Measurements from ENCODE around the gene SLC6A5. TPM values are rescaled to one million over a fixed set of nuclear protein-coding genes. Genes with fewer than 3 reads are reported as not detected.

Gene SLC6A5
- total and polyA plus RNA-seq, 2 of the 4 experiments (the other 2 are of a cell fraction), result not detected

- no peak overlapping the region for H2BK5ac ChIP-seq (ENCODE audit: low read depth, low read length, poor library complexity, severe bottlenecking)
- H2AFZ ChIP-seq (replicated peaks; ENCODE audit: low read length, poor library complexity), result no peak overlapping the region
- in situ Hi-C loops (cut with MboI; ENCODE audit: low sequenced_read_pairs) (no loop called here), dilution Hi-C loops (cut with HindIII; ENCODE audit: low sequenced_read_pairs, unreplicated experiment) (no loop called here), intact Hi-C loops (cut with micrococcal nuclease) (no loop called here)
- DNase-seq (no peak), ATAC-seq (ENCODE audit: low read depth) (no peak)
- no peak overlapping the region for H4K5ac ChIP-seq (ENCODE audit: low read depth, low read length)
- no peak overlapping the region for H3K18ac ChIP-seq (ENCODE audit: low read depth, low read length)
- POLR2A ChIA-PET (ENCODE audit: unreplicated experiment), result no interaction called here
- no peak overlapping the region for H2BK20ac ChIP-seq (ENCODE audit: low read depth, low read length)
- H3K4me3 ChIP-seq (ENCODE audit: insufficient read depth, low read depth, low read length), result no peak overlapping the region
- H3K36me3 ChIP-seq (ENCODE audit: control insufficient read depth, insufficient read depth, low read length), result no peaks in the 10 kb centered on the region
- H4K20me1 ChIP-seq (ENCODE audit: insufficient read depth, low read length), result no peaks in the 10 kb centered on the region
- H3K79me1 ChIP-seq (ENCODE audit: low read depth in 1 of 2, low read length in 2 of 2), result no peaks in the 10 kb centered on the region
- no peak overlapping the region for H3K27ac ChIP-seq (ENCODE audit: insufficient read depth, low read length)
- no peak overlapping the region for H3K4me2 ChIP-seq (ENCODE audit: low read depth, low read length)
- no peak overlapping the region for H4K8ac ChIP-seq (ENCODE audit: low read depth in 2 of 2, low read length in 2 of 2)
- H4K91ac ChIP-seq (ENCODE audit: insufficient read depth, low read depth, low read length), result no peak overlapping the region
- no peak overlapping the region for H3K9ac ChIP-seq (ENCODE audit: low read depth, low read length)
- H3K27me3 ChIP-seq (ENCODE audit: control insufficient read depth, insufficient read depth, low read length), result no peaks in the 10 kb centered on the region
- no peaks in the 10 kb centered on the region for H3K4me1 ChIP-seq (ENCODE audit: control insufficient read depth, insufficient read depth, low read length)
- no peaks in the 10 kb centered on the region for H3K9me3 ChIP-seq (ENCODE audit: control insufficient read depth, insufficient read depth, low read length)
- no peak overlapping the region for H3K14ac ChIP-seq (replicated peaks; ENCODE audit: low read depth, low read length)
- H2AK9ac ChIP-seq (replicated peaks; ENCODE audit: low read depth, low read length, poor library complexity), result no peak overlapping the region
- CTCF ChIA-PET, result no interaction called here
- WGBS, 2 experiments (ENCODE audit: extremely low coverage in 2 of 2, insufficient read length in 1 of 2), result no CpG with 5 or more reads among the region's 4 CpGs
- no peak overlapping the region for H2BK15ac ChIP-seq (ENCODE audit: low read depth, low read length)
- no peak overlapping the region for H3K23ac ChIP-seq (ENCODE audit: low read depth, low read length)
- no peak overlapping the region for H2BK120ac ChIP-seq (ENCODE audit: low read depth, low read length)
- no peak overlapping the region for H3K4ac ChIP-seq (ENCODE audit: low read depth, low read length)
- BruUV-seq (replicated peaks), result no TSS peak
- H3K9me1 ChIP-seq (ENCODE audit: insufficient read depth, low read length), result no peaks in the 10 kb centered on the region
- no peak overlapping the region for H3K56ac ChIP-seq (ENCODE audit: extremely low read depth, insufficient read depth, low read length)
- H2AK5ac ChIP-seq (ENCODE audit: low read depth, low read length), result no peak overlapping the region
- TF ChIP-seq RFX5 (IDR thresholded peaks at IDR 0.05; ENCODE audit: low read depth, low read length), result no peak
- no peak for TF ChIP-seq CEBPB (IDR thresholded peaks at IDR 0.05; ENCODE audit: low read depth, low read length)
- TF ChIP-seq RAD21 (IDR thresholded peaks at IDR 0.05; ENCODE audit: low read length), result no peak
- TF ChIP-seq MAZ (IDR thresholded peaks at IDR 0.05; ENCODE audit: borderline replicate concordance, low read depth, low read length), result no peak
- TF ChIP-seq CTCF (conservative IDR thresholded peaks at IDR 0.05; ENCODE audit: low read depth, low read length), result no peak
- no peak for TF ChIP-seq ELK1 (IDR thresholded peaks at IDR 0.05; ENCODE audit: borderline replicate concordance, low read depth, low read length)
- TF ChIP-seq USF2 (IDR thresholded peaks at IDR 0.05; ENCODE audit: low read depth, low read length), result no peak
- TF ChIP-seq RCOR1 (IDR thresholded peaks at IDR 0.05; ENCODE audit: insufficient replicate concordance, low read length), result no peak
- TF ChIP-seq FOS (IDR thresholded peaks at IDR 0.05; ENCODE audit: low read depth, low read length), result no peak
- TF ChIP-seq CHD1 (IDR thresholded peaks at IDR 0.05; ENCODE audit: low read depth, low read length), result no peak
- no peak for TF ChIP-seq SMC3 (IDR thresholded peaks at IDR 0.05; ENCODE audit: low read depth, low read length)
- no peak for TF ChIP-seq MXI1 (IDR thresholded peaks at IDR 0.05; ENCODE audit: borderline replicate concordance, low read depth, low read length)
Observed at GRCh38 chr11:20558741-20559140, 40.7 kb upstream of the SLC6A5 start.

Measured in IMR-90 (cell line).